Trophoblast cell (in vitro differentiated cells and primary cell): ENCODE results near the gene INHBA.
A peak's percentile ranks its signal among the peaks of the same experiment; 100 is the strongest.

ENCODE experiments used
- DNase-seq, 2 donors: peaks; one replicate each; pipeline ENCODE4 v3.0.0-alpha.2; 2016
- H2AFZ ChIP-seq: 2 replicates; pipeline ENCODE4 v1.6.1; 2013; ENCODE audit warnings: low read length, moderate library complexity, mild to moderate bottlenecking; ENCODE audit not compliant: insufficient read depth, poor library complexity
- H2AK5ac ChIP-seq: 2 replicates; pipeline ENCODE4 v1.6.1; 2013; ENCODE audit warnings: mild to moderate bottlenecking, low read length
- H2BK120ac ChIP-seq: 2 replicates; pipeline ENCODE4 v1.6.1; 2013; ENCODE audit warnings: low read length, mild to moderate bottlenecking, moderate library complexity; ENCODE audit not compliant: insufficient read depth, poor library complexity
- H2BK12ac ChIP-seq: 2 replicates; pipeline ENCODE4 v1.6.1; 2013; ENCODE audit warnings: mild to moderate bottlenecking, low read length, moderate library complexity
- H2BK5ac ChIP-seq: 2 replicates; pipeline ENCODE4 v1.6.1; 2013; ENCODE audit warnings: low read length, low read depth, moderate library complexity, mild to moderate bottlenecking; ENCODE audit not compliant: poor library complexity
- H3K14ac ChIP-seq: 2 replicates; pipeline ENCODE4 v1.6.1; 2013; ENCODE audit warnings: mild to moderate bottlenecking, low read length
- H3K18ac ChIP-seq: 2 replicates; pipeline ENCODE4 v1.6.1; 2013; ENCODE audit warnings: mild to moderate bottlenecking, low read length
- H3K23ac ChIP-seq: 2 replicates; pipeline ENCODE4 v1.6.1; 2013; ENCODE audit warnings: low read length
- H3K27ac ChIP-seq: 2 replicates; pipeline ENCODE4 v1.5.1; 2013; ENCODE audit warnings: low read depth, mild to moderate bottlenecking, inconsistent platforms, low read length, moderate library complexity
- H3K27me3 ChIP-seq: 2 replicates; pipeline ENCODE4 v1.6.1; 2013; ENCODE audit warnings: inconsistent platforms, mild to moderate bottlenecking, low read length, moderate library complexity; ENCODE audit not compliant: insufficient read depth
- H3K36me3 ChIP-seq, 2 experiments: 1 replicate in 1 of 2; 2 replicates in 1 of 2; pipeline ENCODE4 v1.6.1; 2013; ENCODE audit warnings: low read length in 2 of 2, mild to moderate bottlenecking in 2 of 2, moderate library complexity in 1 of 2; ENCODE audit not compliant: insufficient read depth in 2 of 2, control insufficient read depth in 1 of 2
- H3K4ac ChIP-seq: 2 replicates; pipeline ENCODE4 v1.6.1; 2013; ENCODE audit warnings: low read depth, mild to moderate bottlenecking, low read length, moderate library complexity
- H3K4me1 ChIP-seq, 2 experiments: 1 replicate in 1 of 2; 2 replicates in 1 of 2; pipeline ENCODE4 v1.6.1; 2013; ENCODE audit warnings: low read length in 2 of 2, mild to moderate bottlenecking in 2 of 2, moderate library complexity in 1 of 2; ENCODE audit not compliant: insufficient read depth in 2 of 2, control insufficient read depth in 1 of 2
- H3K4me2 ChIP-seq: 2 replicates; pipeline ENCODE4 v1.6.1; 2013; ENCODE audit warnings: inconsistent platforms, mild to moderate bottlenecking, low read length, moderate library complexity
- H3K4me3 ChIP-seq: 2 replicates; pipeline ENCODE4 v1.5.1; 2013; ENCODE audit warnings: mild to moderate bottlenecking, low read depth, low read length, inconsistent platforms
- H3K79me1 ChIP-seq: one replicate; pipeline ENCODE4 v1.6.1; 2013; ENCODE audit warnings: low read length
- H3K79me2 ChIP-seq: 2 replicates; pipeline ENCODE4 v1.6.1; 2013; ENCODE audit warnings: low read length, mild to moderate bottlenecking; ENCODE audit not compliant: control insufficient read depth, insufficient read depth, poor library complexity
- H3K9ac ChIP-seq: 2 replicates; pipeline ENCODE4 v1.6.1; 2013; ENCODE audit warnings: mild to moderate bottlenecking, low read length
- H3K9me3 ChIP-seq: 2 replicates; pipeline ENCODE4 v1.6.1; 2013; ENCODE audit warnings: low read depth, mild to moderate bottlenecking, control low read depth, inconsistent platforms, low read length; ENCODE audit not compliant: insufficient read depth
- H4K12ac ChIP-seq: 2 replicates; pipeline ENCODE4 v1.6.1; 2013; ENCODE audit warnings: low read depth, mild to moderate bottlenecking, low read length, moderate library complexity
- H4K8ac ChIP-seq: 2 replicates; pipeline ENCODE4 v1.6.1; 2013; ENCODE audit warnings: low read depth, mild to moderate bottlenecking, low read length, moderate library complexity
- H4K91ac ChIP-seq: one replicate; pipeline ENCODE4 v1.6.1; 2013; ENCODE audit warnings: low read depth, mild to moderate bottlenecking, low read length, moderate library complexity
- WGBS: extraction: QIAGEN DNeasy Blood & Tissue Kit; methylation state at CpG from one replicate; pipeline ENCODE4 v1.1.7; 2013; ENCODE audit warnings: missing lambda C conversion rate; ENCODE audit not compliant: insufficient read length, insufficient coverage; ENCODE audit errors: extremely low coverage; 5-methylcytosine and 5-hydroxymethylcytosine counted together

Gene INHBA

DNA sequence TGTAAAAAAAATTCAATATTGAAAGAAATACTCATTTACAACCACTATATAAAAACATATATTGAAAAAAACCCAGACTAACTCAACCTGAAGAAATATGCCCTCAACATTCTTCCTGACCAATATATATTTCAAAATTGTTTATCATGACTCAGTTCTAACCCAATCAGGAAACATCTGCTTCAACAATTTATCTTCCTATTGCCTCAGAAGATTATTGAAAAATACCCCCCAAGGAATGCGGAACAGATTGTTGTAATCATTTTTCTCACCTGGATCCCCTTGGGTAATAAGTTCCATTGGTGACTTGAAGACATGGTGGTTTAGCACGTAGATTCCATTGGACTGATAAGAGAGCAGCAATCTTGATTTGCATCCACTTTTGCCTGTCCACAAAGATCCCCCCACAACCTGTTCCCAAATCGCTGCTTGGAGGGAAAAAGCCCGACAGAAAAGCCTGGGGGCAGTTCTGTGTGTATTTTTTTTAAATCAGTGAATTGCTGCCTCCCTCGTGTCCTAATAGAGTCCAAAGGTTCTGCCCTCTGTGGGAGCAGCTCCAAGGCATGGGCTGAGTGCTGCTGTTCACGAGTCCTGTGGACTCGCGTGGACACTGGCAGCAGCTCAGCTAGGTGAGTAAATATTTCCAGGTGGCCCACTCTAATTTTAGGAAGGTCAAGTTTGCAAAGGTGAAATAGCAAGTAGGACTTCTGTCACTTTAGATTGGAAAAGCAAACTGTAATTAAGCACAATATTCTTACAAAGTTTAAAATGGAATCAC lies 5.9 kb upstream of the INHBA start:
- no peak overlapping the region for H3K9ac ChIP-seq
- H3K4ac ChIP-seq, result no peak overlapping the region
- no peaks in the 10 kb centered on the region for H3K27me3 ChIP-seq
- H2AK5ac ChIP-seq, result no peak overlapping the region
- no peaks in the 10 kb centered on the region for H3K36me3 ChIP-seq
- H3K4me1 ChIP-seq, result peaks cover 11 to 13% of the 10 kb centered on the region in 2 experiments
- H3K79me1 ChIP-seq, result peaks cover 12% of the 10 kb centered on the region
- no peak overlapping the region for H3K4me3 ChIP-seq
- H4K91ac ChIP-seq, result no peak overlapping the region
- H3K18ac ChIP-seq, result no peak overlapping the region
- H2BK5ac ChIP-seq, result no peak overlapping the region
- WGBS, result no CpG with 5 or more reads among the region's 8 CpGs
- H3K9me3 ChIP-seq, result no peaks in the 10 kb centered on the region
- no peak overlapping the region for H2BK12ac ChIP-seq
- no peak overlapping the region for H4K12ac ChIP-seq
- H2AFZ ChIP-seq, result no peak overlapping the region
- no peak overlapping the region for H2BK120ac ChIP-seq
- H3K79me2 ChIP-seq, result peaks cover 5% of the 10 kb centered on the region
- H4K8ac ChIP-seq, result no peak overlapping the region
- no peak overlapping the region for H3K23ac ChIP-seq
- no peak overlapping the region for H3K27ac ChIP-seq
- peak; percentile 55 to 85 for DNase-seq
- H3K14ac ChIP-seq, result no peak overlapping the region
- no peak overlapping the region for H3K4me2 ChIP-seq

DNA sequence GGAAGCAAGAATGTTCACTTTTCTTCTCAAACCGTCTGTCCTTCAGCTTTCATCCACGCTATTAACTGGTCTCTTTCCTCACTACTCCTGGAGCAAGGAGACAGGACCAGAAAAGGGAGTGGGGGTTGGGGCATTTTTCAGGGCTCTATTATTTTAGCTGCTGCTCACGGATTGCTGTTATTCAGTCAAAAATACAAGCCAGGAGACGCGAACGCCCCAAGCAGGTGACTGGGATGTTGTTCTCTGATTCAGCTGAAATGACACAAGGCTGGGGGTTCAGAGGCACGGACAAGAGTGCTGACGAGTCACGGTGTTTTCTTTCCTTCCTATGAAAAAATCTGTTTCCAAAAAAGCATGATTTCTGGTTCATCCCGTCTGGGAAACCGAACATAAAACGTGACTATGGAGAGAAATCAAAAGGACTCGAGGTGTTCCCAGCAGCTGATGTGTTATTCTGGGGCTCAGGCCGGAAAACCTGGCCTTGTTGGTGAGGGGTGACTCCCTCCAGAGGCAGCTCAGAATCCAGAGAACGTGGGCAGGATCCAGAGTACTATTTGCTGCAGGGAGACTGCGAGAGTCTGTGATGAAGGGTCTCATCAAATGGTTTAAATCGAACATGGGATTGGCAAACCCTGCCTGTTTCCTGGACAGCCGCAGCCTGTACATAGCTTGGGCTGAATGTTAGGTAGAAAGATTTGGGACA lies 3.5 kb upstream of the INHBA start:
- no peak overlapping the region for H3K4me3 ChIP-seq
- no peaks in the 10 kb centered on the region for H3K27me3 ChIP-seq
- H4K91ac ChIP-seq, result peak overlapping the region; percentile 72
- H2BK5ac ChIP-seq, result no peak overlapping the region
- H3K23ac ChIP-seq, result no peak overlapping the region
- peak overlapping the region; percentile 81 for H3K4me2 ChIP-seq
- H3K79me1 ChIP-seq, result peaks cover 12% of the 10 kb centered on the region
- peak overlapping the region; percentile 85 for H2BK12ac ChIP-seq
- peak overlapping the region; percentile 52 for H2BK120ac ChIP-seq
- peaks cover 5% of the 10 kb centered on the region for H3K79me2 ChIP-seq
- no peak overlapping the region for H3K27ac ChIP-seq
- no peak overlapping the region for H3K4ac ChIP-seq
- H3K18ac ChIP-seq, result peak overlapping the region; percentile 76
- H2AFZ ChIP-seq, result no peak overlapping the region
- no peaks in the 10 kb centered on the region for H3K36me3 ChIP-seq
- no peak overlapping the region for H2AK5ac ChIP-seq
- H3K9me3 ChIP-seq, result no peaks in the 10 kb centered on the region
- H3K9ac ChIP-seq, result no peak overlapping the region
- WGBS, result no CpG with 5 or more reads among the region's 18 CpGs
- peak overlapping the region; percentile 32 for H3K14ac ChIP-seq
- DNase-seq, result no peak
- no peak overlapping the region for H4K8ac ChIP-seq
- no peak overlapping the region for H4K12ac ChIP-seq
- peaks cover 11 to 13% of the 10 kb centered on the region in 2 experiments for H3K4me1 ChIP-seq

DNA sequence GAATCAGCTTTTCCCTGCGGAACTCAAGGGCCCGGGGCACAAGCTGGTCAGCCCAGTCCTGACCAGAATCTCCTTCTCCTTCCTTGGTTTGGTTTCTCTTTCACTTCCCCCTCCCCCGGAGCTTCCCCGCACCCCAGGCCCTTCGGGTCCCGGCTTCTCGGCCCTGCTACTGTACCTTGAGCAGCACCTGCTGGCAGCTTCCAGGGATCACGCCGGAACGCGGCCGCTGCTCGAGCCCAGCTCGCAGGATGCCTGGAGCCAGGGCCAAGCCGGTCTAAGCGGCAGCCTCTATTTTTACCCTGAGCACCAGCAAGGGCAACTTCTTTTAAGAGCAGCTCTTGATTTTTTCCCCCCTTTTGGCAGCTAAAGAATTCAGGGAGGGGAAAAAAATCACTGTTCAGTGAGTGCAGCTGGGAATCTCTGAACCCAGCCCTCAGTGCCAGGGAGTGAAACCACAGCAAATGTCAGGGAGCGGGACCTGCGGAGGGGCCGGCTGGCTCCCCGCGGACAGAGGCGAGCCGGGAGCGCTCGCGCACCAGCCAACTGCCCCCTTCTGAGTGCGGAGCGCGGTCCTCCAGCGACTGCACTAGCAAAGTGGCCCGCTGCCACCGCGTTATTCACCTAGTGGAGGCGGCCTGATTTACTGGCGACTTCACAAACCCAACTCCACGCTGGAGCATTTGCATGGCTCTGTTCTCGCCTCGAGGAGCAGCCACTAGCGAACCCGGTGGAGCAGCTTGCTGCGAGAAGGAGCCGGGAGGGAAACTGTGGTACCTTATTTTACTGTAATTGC lies 2.4 kb upstream of the INHBA start:
- H2AK5ac ChIP-seq, result no peak overlapping the region
- peak overlapping the region; percentile 81 for H3K4me2 ChIP-seq
- H3K36me3 ChIP-seq, result no peaks in the 10 kb centered on the region
- no peaks in the 10 kb centered on the region for H3K27me3 ChIP-seq
- H3K27ac ChIP-seq, result peak overlapping the region; percentile 70
- peak overlapping the region; percentile 95 for H2AFZ ChIP-seq
- peak; percentile 82 for DNase-seq
- H4K8ac ChIP-seq, result peak overlapping the region; percentile 92
- H3K23ac ChIP-seq, result no peak overlapping the region
- peak overlapping the region; percentile 91 for H3K18ac ChIP-seq
- no CpG with 5 or more reads among the region's 42 CpGs for WGBS
- H4K12ac ChIP-seq, result peak overlapping the region; percentile 77
- peak overlapping the region; percentile 73 for H3K4ac ChIP-seq
- H2BK120ac ChIP-seq, result peak overlapping the region; percentile 91
- H3K79me1 ChIP-seq, result peaks cover 19% of the 10 kb centered on the region
- H2BK12ac ChIP-seq, result peak overlapping the region; percentile 93
- no peaks in the 10 kb centered on the region for H3K9me3 ChIP-seq
- peak overlapping the region; percentile 82 for H3K14ac ChIP-seq
- peak overlapping the region; percentile 18 for H3K4me3 ChIP-seq
- H3K9ac ChIP-seq, result peak overlapping the region; percentile 67
- H4K91ac ChIP-seq, result peak overlapping the region; percentile 90
- peaks cover 9% of the 10 kb centered on the region for H3K79me2 ChIP-seq
- peaks cover 15 to 18% of the 10 kb centered on the region in 2 experiments for H3K4me1 ChIP-seq
- H2BK5ac ChIP-seq, result peak overlapping the region; percentile 81
